GM13976 (cell line): ENCODE measurements around the gene RPL37A.
A peak's percentile ranks its signal among the peaks of the same experiment; 100 is the strongest.

Experiments
- DNase-seq: peaks from one replicate; pipeline ENCODE4 v3.0.0; 2012; ENCODE audit warnings: low spot score
- CTCF ChIP-seq: IDR thresholded peaks from 2 replicates; pipeline ENCODE4 v1.5.1; 2012; ENCODE audit warnings: borderline replicate concordance, mild to moderate bottlenecking; ENCODE audit not compliant: insufficient read depth; ENCODE audit errors: extremely low read depth, missing control alignments, control extremely low read depth
- in situ Hi-C: fragments of 300-500 bp; cut with MboI; formaldehyde crosslinking; loops from one replicate; pipeline ENCODE4 v1.12.0; 2022; ENCODE audit warnings: low sequenced_read_pairs, mixed read lengths, inconsistent platforms; ENCODE audit not compliant: unreplicated experiment

Gene RPL37A

GRCh38 chr2:216498379-216499352, at the start of gene RPL37A:
TSS of gene RPL37A (plus strand) at chr2:216498844. CDS start at chr2:216498875, 31 bp downstream.
- TF ChIP-seq CTCF: no peak
- in situ Hi-C loops: no loop called here
- DNase-seq: peak; percentile 93

GRCh38 chr2:216450346-216450745, 48.3 kb upstream of the RPL37A start:
- DNase-seq: no peak
- TF ChIP-seq CTCF: no peak
- in situ Hi-C loops: no loop called here

GRCh38 chr2:216450784-216451183, 47.9 kb upstream of the RPL37A start:
- no peak for TF ChIP-seq CTCF
- in situ Hi-C loops: no loop called here
- no peak for DNase-seq

- in situ Hi-C loops: no loop called here
- DNase-seq: no peak
- TF ChIP-seq CTCF: no peak
Observed at GRCh38 chr2:216453955-216454614, 44.6 kb upstream of the RPL37A start.

GRCh38 chr2:216463148-216463547, 35.5 kb upstream of the RPL37A start:
- no peak for DNase-seq
- TF ChIP-seq CTCF: no peak
- in situ Hi-C loops: no loop called here

- DNase-seq: no peak
- TF ChIP-seq CTCF: no peak
- in situ Hi-C loops: no loop called here
Observed at GRCh38 chr2:216464104-216464720, 34.4 kb upstream of the RPL37A start.
